GM12878 (cell line): ENCODE measurements around the gene CEND1. TPM values are rescaled to one million over a fixed set of nuclear protein-coding genes. Genes with fewer than 3 reads are reported as not detected.
A peak's percentile ranks its signal among the peaks of the same experiment; 100 is the strongest.

ENCODE experiments used
- ASH2L ChIP-seq: fragments of 300-600, 200-600 bp; sonication (generic); IDR thresholded peaks from 2 replicates; pipeline ENCODE4 v1.6.1; 2017; ENCODE audit warnings: low read depth, mild to moderate bottlenecking, borderline replicate concordance
- BHLHE40 ChIP-seq, 2 experiments: fragments of 450-650 bp in 1 of 2; IDR thresholded peaks; 2 replicates each; pipeline ENCODE4 v1.6.1; 2011 to 2017; ENCODE audit warnings: low read depth in 2 of 2, borderline replicate concordance in 1 of 2, improper control_type of control experiment in 1 of 2, low read length in 1 of 2, mild to moderate bottlenecking in 1 of 2
- CREM ChIP-seq: IDR thresholded peaks from 2 replicates; pipeline ENCODE4 v1.6.1; 2014; ENCODE audit warnings: antibody characterized with exemption, low read depth
- EED ChIP-seq: sonication (generic); IDR thresholded peaks from 2 replicates; pipeline ENCODE4 v1.6.1; 2016; ENCODE audit warnings: antibody characterized with exemption, low read depth
- FOXK2 ChIP-seq: fragments of 450-650 bp; IDR thresholded peaks from 2 replicates; pipeline ENCODE4 v1.6.1; 2017; ENCODE audit warnings: mild to moderate bottlenecking, moderate library complexity
- HDAC2 ChIP-seq: fragments of 200-600 bp; sonication (generic); IDR thresholded peaks from 2 replicates; pipeline ENCODE4 v1.6.1; 2017
- JUNB ChIP-seq: IDR thresholded peaks from 2 replicates; pipeline ENCODE4 v1.6.1; 2016; ENCODE audit warnings: antibody characterized with exemption, mild to moderate bottlenecking
- JUND ChIP-seq: IDR thresholded peaks from 2 replicates; pipeline ENCODE4 v1.6.1; 2012; ENCODE audit warnings: low read depth, mild to moderate bottlenecking, low read length, improper control_type of control experiment, moderate library complexity
- KLF5 ChIP-seq: fragments of 450-650 bp; IDR thresholded peaks from 2 replicates; pipeline ENCODE4 v1.6.1; 2014; ENCODE audit warnings: mild to moderate bottlenecking; ENCODE audit not compliant: partially characterized antibody
- MEF2B ChIP-seq: fragments of 450-650 bp; IDR thresholded peaks from 2 replicates; pipeline ENCODE4 v1.6.1; 2018; ENCODE audit warnings: mild to moderate bottlenecking, moderate library complexity; ENCODE audit not compliant: partially characterized antibody, poor library complexity, severe bottlenecking
- MYC ChIP-seq: IDR thresholded peaks from 2 replicates; pipeline ENCODE4 v1.6.1; 2011; ENCODE audit warnings: mild to moderate bottlenecking, low read length, moderate library complexity, inconsistent platforms; ENCODE audit not compliant: insufficient read depth, insufficient replicate concordance, insufficient read length, severe bottlenecking
- NR2C2 ChIP-seq: IDR thresholded peaks from 2 replicates; pipeline ENCODE4 v1.6.1; 2011; ENCODE audit warnings: borderline replicate concordance, low read depth; ENCODE audit not compliant: control insufficient read depth, insufficient read length
- POLR2AphosphoS5 ChIP-seq: IDR thresholded peaks from 2 replicates; pipeline ENCODE4 v1.6.1; 2011; ENCODE audit warnings: mild to moderate bottlenecking, low read length, inconsistent platforms
- RAD21 ChIP-seq: IDR thresholded peaks from 2 replicates; pipeline ENCODE4 v1.6.1; 2011; ENCODE audit warnings: mild to moderate bottlenecking, low read depth, low read length, moderate library complexity; ENCODE audit not compliant: insufficient read depth
- SPI1 ChIP-seq: IDR thresholded peaks from 2 replicates; pipeline ENCODE4 v1.6.1; 2011; ENCODE audit warnings: low read depth, mild to moderate bottlenecking, low read length, moderate library complexity, borderline replicate concordance; ENCODE audit not compliant: insufficient read depth
- STAT3 ChIP-seq: IDR thresholded peaks from 2 replicates; pipeline ENCODE4 v1.6.1; 2011; ENCODE audit warnings: low read depth, low read length, improper control_type of control experiment
- SUPT20H ChIP-seq: IDR thresholded peaks from 2 replicates; pipeline ENCODE4 v1.6.1; 2011; ENCODE audit warnings: low read depth, mild to moderate bottlenecking, low read length, moderate library complexity, borderline replicate concordance; ENCODE audit not compliant: control insufficient read depth
- YY1 ChIP-seq: IDR thresholded peaks from 2 replicates; pipeline ENCODE4 v1.6.1; 2011; ENCODE audit warnings: low read depth, mild to moderate bottlenecking, low read length
- ZNF274 ChIP-seq: IDR thresholded peaks from one replicate; pipeline ENCODE4 v1.8.0; 2011; ENCODE audit not compliant: insufficient read length, insufficient read depth
- ZZZ3 ChIP-seq: IDR thresholded peaks from 2 replicates; pipeline ENCODE4 v1.6.1; 2011; ENCODE audit warnings: low read depth; ENCODE audit not compliant: control insufficient read depth, insufficient read length
- polyA plus RNA-seq, 11 experiments: library from polyadenylated mRNA; depleted of rRNA in 4 of 11; unstranded in 6 of 11; stranded (reverse) in 5 of 11; fragments of >200 nt; fragmentation: Nextera tagmentation in 4 of 11; fragmentation: Illumina TruSeq in 1 of 11; extraction: Ambion mirVana in 4 of 11; extraction: Trizol in 1 of 11; gene quantifications; 1 replicate in 1 of 11; 2 replicates in 10 of 11; pipeline versions ENCODE4 v1.2.1 to v1.2.3, GENCODE V29; 2011 to 2016; ENCODE audit warnings: inconsistent platforms in 2 of 11, missing spikeins in 2 of 11, low read depth in 1 of 11
- total RNA-seq, 4 experiments: library from RNA; depleted of rRNA in 3 of 4; stranded (reverse); fragments of >200 nt in 3 of 4; fragmentation: Illumina TruSeq in 1 of 4; extraction: Trizol in 1 of 4; gene quantifications; 2 replicates each; pipeline versions ENCODE4 v1.2.1 to v1.2.3, GENCODE V29; 2013 to 2021
- TF ChIP-seq, protein P1 (sequence below): fragments of 450-650 bp; formaldehyde crosslinking; IDR thresholded peaks from 2 replicates; pipeline ENCODE4 v1.5.0; 2022; ENCODE audit warnings: mild to moderate bottlenecking, missing genetic modification characterization
- TF ChIP-seq, protein P2 (sequence below): IDR thresholded peaks from 2 replicates; pipeline ENCODE4 v1.6.1; 2012; ENCODE audit warnings: low read depth, low read length, improper control_type of control experiment
- TF ChIP-seq, protein P3 (sequence below), 3 experiments: IDR thresholded peaks in 2 of 3; conservative IDR thresholded peaks in 1 of 3; 2 replicates each; pipeline ENCODE4 v1.5.1; 2011; ENCODE audit warnings: low read depth in 3 of 3, low read length in 3 of 3, mild to moderate bottlenecking in 3 of 3, control low read depth in 2 of 3, moderate library complexity in 2 of 3, inconsistent platforms in 1 of 3, mixed read lengths in 1 of 3; ENCODE audit not compliant: control insufficient read depth in 2 of 3, insufficient read depth in 1 of 3; ENCODE audit errors: extremely low read depth in 1 of 3
- TF ChIP-seq, protein P4 (sequence below): fragments of 450-650 bp; IDR thresholded peaks from 2 replicates; pipeline ENCODE4 v1.6.1; 2016; ENCODE audit warnings: mild to moderate bottlenecking

The CEND1 gene
- total and polyA plus RNA-seq, 10 of the 15 experiments (the other 5 are each of a cell fraction or from before 2014, with no cell fraction given): 0.31 to 13.6 (median 7.2) TPM; not detected in 1

DNA sequence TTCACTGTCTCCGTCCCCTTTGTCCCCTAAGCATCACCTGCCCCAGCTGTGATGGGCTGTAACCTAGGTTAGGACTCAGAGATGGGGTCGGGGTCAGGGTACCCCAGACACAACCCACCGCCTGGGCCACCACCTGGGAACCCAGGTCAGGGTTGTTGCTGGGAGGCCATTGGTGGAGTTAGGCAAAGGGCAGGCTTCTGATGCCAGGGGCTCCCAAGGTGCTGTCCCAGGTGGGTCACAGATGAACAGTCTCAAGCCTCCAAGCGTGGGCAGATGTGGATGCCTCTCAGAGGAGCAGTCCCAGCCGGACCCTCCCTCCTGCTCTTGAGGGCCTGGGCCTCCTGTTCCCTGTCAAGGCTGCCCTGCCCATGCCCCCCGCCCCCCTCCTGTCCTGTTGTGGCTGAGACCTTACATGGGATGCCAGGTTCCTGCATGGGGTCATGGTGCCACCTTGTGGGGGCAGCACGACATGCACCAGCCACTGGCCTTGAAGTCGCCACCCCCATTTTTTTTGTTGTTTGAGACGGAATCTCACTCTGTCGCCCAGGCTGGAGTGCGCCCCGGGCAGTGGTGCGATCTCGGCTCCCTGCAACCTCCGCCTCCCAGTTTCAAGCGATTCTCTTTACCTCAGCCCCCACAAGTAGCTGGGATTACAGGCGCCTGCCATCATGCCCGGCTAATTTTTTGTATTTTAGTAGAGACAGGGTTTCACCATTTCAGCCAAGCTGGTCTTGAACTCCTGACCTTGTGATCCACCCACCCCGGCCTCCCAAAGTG, 24.7 kb downstream of the CEND1 start (continued):
- TF ChIP-seq, protein P1, sequence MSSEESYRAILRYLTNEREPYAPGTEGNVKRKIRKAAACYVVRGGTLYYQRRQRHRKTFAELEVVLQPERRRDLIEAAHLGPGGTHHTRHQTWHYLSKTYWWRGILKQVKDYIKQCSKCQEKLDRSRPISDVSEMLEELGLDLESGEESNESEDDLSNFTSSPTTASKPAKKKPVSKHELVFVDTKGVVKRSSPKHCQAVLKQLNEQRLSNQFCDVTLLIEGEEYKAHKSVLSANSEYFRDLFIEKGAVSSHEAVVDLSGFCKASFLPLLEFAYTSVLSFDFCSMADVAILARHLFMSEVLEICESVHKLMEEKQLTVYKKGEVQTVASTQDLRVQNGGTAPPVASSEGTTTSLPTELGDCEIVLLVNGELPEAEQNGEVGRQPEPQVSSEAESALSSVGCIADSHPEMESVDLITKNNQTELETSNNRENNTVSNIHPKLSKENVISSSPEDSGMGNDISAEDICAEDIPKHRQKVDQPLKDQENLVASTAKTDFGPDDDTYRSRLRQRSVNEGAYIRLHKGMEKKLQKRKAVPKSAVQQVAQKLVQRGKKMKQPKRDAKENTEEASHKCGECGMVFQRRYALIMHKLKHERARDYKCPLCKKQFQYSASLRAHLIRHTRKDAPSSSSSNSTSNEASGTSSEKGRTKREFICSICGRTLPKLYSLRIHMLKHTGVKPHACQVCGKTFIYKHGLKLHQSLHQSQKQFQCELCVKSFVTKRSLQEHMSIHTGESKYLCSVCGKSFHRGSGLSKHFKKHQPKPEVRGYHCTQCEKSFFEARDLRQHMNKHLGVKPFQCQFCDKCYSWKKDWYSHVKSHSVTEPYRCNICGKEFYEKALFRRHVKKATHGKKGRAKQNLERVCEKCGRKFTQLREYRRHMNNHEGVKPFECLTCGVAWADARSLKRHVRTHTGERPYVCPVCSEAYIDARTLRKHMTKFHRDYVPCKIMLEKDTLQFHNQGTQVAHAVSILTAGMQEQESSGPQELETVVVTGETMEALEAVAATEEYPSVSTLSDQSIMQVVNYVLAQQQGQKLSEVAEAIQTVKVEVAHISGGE: no peak
- TF ChIP-seq EED: no peak
- TF ChIP-seq MYC: no peak
- no peak for TF ChIP-seq SPI1
- TF ChIP-seq POLR2AphosphoS5: no peak
- no peak for TF ChIP-seq CREM
- no peak for TF ChIP-seq SUPT20H
- no peak for TF ChIP-seq ASH2L
- no peak for TF ChIP-seq FOXK2
- TF ChIP-seq, protein P2, sequence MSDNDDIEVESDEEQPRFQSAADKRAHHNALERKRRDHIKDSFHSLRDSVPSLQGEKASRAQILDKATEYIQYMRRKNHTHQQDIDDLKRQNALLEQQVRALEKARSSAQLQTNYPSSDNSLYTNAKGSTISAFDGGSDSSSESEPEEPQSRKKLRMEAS: no peak
- 0 out of 2 replicates have a peak, but pooled peaks have one; percentile 26 for TF ChIP-seq YY1
- TF ChIP-seq RAD21: peak; percentile 64
- TF ChIP-seq BHLHE40 (IDR thresholded peaks at IDR 0.05; ENCODE audit: borderline replicate concordance in 1 of 2, low read depth in 2 of 2, low read length in 1 of 2): no peak
- no peak for TF ChIP-seq NR2C2
- no peak for TF ChIP-seq MEF2B
- TF ChIP-seq, protein P3, sequence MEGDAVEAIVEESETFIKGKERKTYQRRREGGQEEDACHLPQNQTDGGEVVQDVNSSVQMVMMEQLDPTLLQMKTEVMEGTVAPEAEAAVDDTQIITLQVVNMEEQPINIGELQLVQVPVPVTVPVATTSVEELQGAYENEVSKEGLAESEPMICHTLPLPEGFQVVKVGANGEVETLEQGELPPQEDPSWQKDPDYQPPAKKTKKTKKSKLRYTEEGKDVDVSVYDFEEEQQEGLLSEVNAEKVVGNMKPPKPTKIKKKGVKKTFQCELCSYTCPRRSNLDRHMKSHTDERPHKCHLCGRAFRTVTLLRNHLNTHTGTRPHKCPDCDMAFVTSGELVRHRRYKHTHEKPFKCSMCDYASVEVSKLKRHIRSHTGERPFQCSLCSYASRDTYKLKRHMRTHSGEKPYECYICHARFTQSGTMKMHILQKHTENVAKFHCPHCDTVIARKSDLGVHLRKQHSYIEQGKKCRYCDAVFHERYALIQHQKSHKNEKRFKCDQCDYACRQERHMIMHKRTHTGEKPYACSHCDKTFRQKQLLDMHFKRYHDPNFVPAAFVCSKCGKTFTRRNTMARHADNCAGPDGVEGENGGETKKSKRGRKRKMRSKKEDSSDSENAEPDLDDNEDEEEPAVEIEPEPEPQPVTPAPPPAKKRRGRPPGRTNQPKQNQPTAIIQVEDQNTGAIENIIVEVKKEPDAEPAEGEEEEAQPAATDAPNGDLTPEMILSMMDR (IDR thresholded peaks at IDR 0.05 in 2 of 3, conservative IDR thresholded peaks at IDR 0.05 in 1 of 3; ENCODE audit: control insufficient read depth in 2 of 3, extremely low read depth in 1 of 3, insufficient read depth in 1 of 3, low read depth in 3 of 3, low read length in 3 of 3): peak; percentile 64 to 84 (median 72)
- no peak for TF ChIP-seq JUNB
- no peak for TF ChIP-seq ZNF274
- TF ChIP-seq HDAC2: no peak
- no peak for TF ChIP-seq STAT3
- no peak for TF ChIP-seq KLF5
- TF ChIP-seq, protein P4, sequence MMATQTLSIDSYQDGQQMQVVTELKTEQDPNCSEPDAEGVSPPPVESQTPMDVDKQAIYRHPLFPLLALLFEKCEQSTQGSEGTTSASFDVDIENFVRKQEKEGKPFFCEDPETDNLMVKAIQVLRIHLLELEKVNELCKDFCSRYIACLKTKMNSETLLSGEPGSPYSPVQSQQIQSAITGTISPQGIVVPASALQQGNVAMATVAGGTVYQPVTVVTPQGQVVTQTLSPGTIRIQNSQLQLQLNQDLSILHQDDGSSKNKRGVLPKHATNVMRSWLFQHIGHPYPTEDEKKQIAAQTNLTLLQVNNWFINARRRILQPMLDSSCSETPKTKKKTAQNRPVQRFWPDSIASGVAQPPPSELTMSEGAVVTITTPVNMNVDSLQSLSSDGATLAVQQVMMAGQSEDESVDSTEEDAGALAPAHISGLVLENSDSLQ: no peak
- TF ChIP-seq JUND: no peak
- TF ChIP-seq ZZZ3: no peak
